NB4 (cell line): ENCODE results near the gene KRTCAP2.

Experiments
- DNase-seq: peaks from one replicate; pipeline ENCODE4 v3.0.0; 2010; ENCODE audit warnings: low read depth
- H3K4me3 ChIP-seq: one replicate; pipeline ENCODE4 v1.5.1; 2011; ENCODE audit warnings: mild to moderate bottlenecking, low read depth, low read length, moderate library complexity
- CTCF ChIP-seq: IDR thresholded peaks from one replicate; pipeline ENCODE4 v1.5.1; 2012; ENCODE audit warnings: low read depth, low read length
- MYC ChIP-seq: IDR thresholded peaks from 2 replicates; pipeline ENCODE4 v1.6.1; 2011; ENCODE audit warnings: low read depth, low read length
- POLR2A ChIP-seq: IDR thresholded peaks from 2 replicates; pipeline ENCODE4 v1.6.1; 2011; ENCODE audit warnings: mild to moderate bottlenecking; ENCODE audit not compliant: insufficient read length; ENCODE audit errors: extremely low read depth
- TF ChIP-seq, protein P1 (sequence below): IDR thresholded peaks from 2 replicates; pipeline ENCODE4 v1.6.1; 2011; ENCODE audit warnings: low read depth, low read length

KRTCAP2 gene

DNA sequence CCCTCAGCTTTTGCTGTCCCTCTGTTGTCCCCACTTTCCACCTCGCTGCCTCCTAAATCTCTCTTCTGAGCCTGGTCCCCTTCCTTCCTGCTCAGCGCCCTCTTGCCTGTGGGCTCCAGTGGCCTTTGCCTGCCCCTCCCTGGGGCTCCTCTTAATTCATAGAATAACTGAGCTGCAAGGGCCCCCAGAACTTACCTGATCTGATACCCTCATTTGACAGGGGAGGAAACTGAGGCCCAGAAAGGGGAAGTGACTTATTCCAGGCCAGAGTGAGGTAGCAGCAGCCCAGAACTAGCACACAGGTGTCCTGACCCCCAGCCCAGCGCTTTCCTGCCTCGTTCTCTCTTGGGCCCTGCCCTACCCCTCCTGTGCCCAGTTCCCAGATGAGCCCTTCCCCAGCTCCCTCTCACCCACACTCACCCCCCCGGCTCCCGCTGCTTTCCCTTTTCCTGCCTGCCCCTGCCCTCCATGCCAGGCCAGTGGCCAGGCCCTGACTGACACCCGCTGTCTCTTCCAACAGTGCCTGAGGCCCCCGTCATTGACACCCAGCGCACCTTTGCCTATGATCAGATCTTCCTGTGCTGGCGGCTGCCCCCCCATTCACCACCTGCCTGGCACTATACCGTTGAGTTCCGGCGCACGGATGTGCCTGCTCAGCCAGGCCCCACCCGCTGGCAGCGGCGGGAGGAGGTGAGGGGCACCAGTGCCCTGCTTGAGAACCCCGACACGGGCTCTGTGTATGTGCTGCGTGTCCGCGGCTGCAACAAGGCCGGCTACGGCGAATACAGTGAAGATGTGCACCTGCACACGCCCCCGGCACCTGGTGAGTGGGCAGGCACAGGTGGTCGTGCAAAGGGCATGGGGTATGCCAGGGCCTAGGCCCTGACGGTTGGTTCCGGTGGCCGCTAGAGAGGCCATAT, 6.3 kb upstream of the KRTCAP2 start:
- DNase-seq = no peak
- H3K4me3 ChIP-seq = no peak overlapping the region
- TF ChIP-seq, protein P1, sequence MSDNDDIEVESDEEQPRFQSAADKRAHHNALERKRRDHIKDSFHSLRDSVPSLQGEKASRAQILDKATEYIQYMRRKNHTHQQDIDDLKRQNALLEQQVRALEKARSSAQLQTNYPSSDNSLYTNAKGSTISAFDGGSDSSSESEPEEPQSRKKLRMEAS = no peak
- TF ChIP-seq MYC = no peak

DNA sequence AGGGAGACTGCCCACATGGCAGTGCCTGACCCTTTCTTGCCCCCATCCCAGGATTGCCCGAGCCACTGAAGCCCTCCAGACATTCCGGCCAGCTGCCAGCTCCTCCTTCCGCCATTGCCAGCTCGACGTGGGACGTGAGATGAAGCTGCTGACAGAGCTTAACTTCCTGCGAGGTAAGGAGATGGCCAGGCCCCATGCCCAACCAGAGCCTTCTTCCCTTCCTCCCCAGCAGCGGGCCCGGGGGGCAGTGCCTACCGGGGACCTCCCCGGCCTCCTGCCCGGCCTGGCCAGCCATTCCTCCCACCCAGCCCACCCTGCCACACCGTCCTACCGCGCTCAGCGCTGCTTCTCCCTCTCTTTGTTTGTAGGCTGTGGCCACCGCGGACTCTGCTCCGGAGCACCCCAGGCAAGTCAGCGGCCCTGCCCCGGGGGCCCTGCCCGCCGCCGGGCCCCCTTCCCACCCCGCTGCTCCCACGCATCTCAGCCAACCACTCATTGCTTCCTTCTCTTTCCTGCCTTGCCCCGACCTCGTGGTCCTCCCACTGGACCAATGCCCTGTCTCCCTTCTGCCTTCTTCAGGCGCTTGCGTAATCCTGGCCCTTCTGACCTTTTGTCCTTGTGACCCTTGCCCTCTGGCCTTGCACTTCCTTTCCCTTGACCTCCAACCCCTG, 5.5 kb upstream of the KRTCAP2 start:
- peak; percentile 55 for DNase-seq

DNA sequence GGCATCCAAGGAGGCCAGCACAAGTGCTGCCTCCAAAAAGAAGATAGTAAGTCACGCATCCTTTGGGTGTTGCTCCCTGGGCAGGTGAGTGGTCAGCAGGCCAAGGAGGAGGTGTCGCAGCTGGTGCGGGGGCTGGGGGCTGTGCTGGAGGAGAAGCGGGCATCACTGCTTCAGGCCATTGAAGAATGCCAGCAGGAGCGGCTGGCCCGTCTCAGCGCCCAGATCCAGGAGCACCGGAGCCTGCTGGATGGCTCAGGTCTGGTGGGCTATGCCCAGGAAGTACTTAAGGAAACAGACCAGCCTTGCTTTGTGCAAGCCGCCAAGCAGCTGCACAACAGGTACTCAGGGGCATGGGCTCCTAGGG, 4.8 kb upstream of the KRTCAP2 start:
- H3K4me3 ChIP-seq = no peak overlapping the region
- DNase-seq = no peak
- TF ChIP-seq, protein P1 = no peak
- no peak for TF ChIP-seq CTCF
- no peak for TF ChIP-seq POLR2A
- no peak for TF ChIP-seq MYC

More for the DNA sequence above, 5.5 kb upstream of the KRTCAP2 start:
- no peak overlapping the region for H3K4me3 ChIP-seq
- no peak for TF ChIP-seq MYC
- TF ChIP-seq CTCF = no peak
- TF ChIP-seq, protein P1 = peak; percentile 28; the same call in 1 of the 2 replicates
- no peak for TF ChIP-seq POLR2A

DNA sequence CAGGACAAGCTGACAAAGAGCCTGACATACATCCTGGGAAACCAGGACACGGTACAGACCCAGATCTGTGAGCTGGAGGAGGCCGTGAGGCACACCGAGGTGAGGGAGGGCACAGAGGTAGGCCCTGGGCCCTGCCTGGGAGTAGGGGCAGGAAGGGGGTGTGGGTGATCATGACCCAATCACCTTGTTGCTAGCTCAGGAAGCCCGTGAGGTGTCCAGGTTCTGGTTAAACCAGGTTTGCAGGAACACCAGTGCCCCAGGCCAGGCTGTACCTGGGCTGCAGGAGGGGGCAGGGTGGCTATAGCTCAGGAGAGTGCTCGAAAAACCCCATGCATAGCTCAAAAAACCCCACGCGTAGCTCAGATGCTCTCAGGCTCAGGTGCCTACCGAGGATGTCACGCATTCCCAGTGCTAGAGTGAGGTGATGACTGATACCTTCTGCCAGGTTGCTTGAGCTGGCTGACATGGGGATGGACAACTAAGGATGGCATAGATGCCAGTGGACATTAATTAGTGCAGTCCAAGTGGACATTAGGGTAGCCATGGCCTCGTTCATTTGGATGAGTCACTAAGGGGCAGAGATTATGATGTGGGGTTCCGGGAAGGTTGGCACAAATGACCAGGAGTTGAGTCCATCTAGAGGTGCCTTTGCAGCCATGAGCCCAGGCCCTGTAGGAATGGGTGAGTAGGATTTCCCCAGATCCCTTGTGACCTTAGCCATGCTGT, 4.3 kb upstream of the KRTCAP2 start:
- TF ChIP-seq CTCF = no peak
- no peak for TF ChIP-seq MYC
- TF ChIP-seq POLR2A = no peak
- TF ChIP-seq, protein P1 = no peak
- DNase-seq = peak; percentile 1
- H3K4me3 ChIP-seq = no peak overlapping the region

GRCh38 chr1:155176544-155177071, 3.5 kb upstream of the KRTCAP2 start:
- peak; percentile 79 for DNase-seq
- no peak overlapping the region for H3K4me3 ChIP-seq
- TF ChIP-seq POLR2A (no peak), CTCF (peak; percentile 83), MYC (peak; percentile 72)
- TF ChIP-seq, protein P1 = peak; percentile 63
